ENCODE results near the gene LCN6. TPM values are rescaled to one million over a fixed set of nuclear protein-coding genes. Genes with fewer than 3 reads are reported as not detected.

Gene LCN6
- total and polyA plus RNA-seq, 2 of the 13 experiments (the other 11 are each of a cell fraction or from before 2014, with no cell fraction given) = not detected

- H3K4me3 ChIP-seq (replicated peaks in 1 of 3; ENCODE audit: insufficient read depth in 1 of 3, low read depth in 2 of 3, low read length in 3 of 3) = peak overlapping the region; percentile 61 to 89 (median 89)
- peaks cover 9 to 19% of the 10 kb centered on the region in 2 experiments; a peak in 4 of 5 replicates for H3K36me3 ChIP-seq (replicated peaks in 1 of 2; ENCODE audit: control insufficient read depth in 1 of 2, insufficient read depth in 2 of 2, low read length in 2 of 2)
- peaks cover 0 to 3% of the 10 kb centered on the region in 2 experiments; a peak in 1 of 5 replicates for H3K27me3 ChIP-seq (ENCODE audit: control insufficient read depth in 1 of 2, insufficient read depth in 2 of 2, low read length in 2 of 2)
- POLR2A ChIA-PET = interaction anchor here (0.7 to 3.6 kb wide), 16 partner anchors 9 to 358 kb away, joined by 3 to 30 read pairs (median 3); partner anchors contain the start of genes LCN10 and PAXX
- DNase-seq (ENCODE audit: low spot score) (no peak), ATAC-seq (peak; percentile 68), FAIRE-seq (no peak)
- in situ Hi-C loops (cut with HindIII; ENCODE audit: extremely low pct_ligation_motif_present, low pct_unique_long_range_greater_than_20kb) (no loop called here), intact Hi-C loops (cut with micrococcal nuclease; ENCODE audit: unreplicated experiment) (no loop called here)
- WGBS (ENCODE audit: low lambda C conversion rate) = under 1% methylated on average over 34 of the region's 53 CpGs
- H3K9ac ChIP-seq (ENCODE audit: insufficient read depth, low read depth, low read length) = peak overlapping the region; percentile 90
- peaks cover 41% of the 10 kb centered on the region for H4K20me1 ChIP-seq (ENCODE audit: insufficient read depth, low read length)
- H3K4me2 ChIP-seq (ENCODE audit: low read depth, low read length) = peak overlapping the region; percentile 97
- H3K79me2 ChIP-seq (ENCODE audit: insufficient read depth, low read length) = peaks cover 31% of the 10 kb centered on the region
- H3K27ac ChIP-seq (ENCODE audit: extremely low read length, insufficient read depth, low read length) = peak overlapping the region; percentile 59
- H3K4me1 ChIP-seq (ENCODE audit: insufficient read depth, low read length) = peaks cover 56% of the 10 kb centered on the region
- H3K9me3 ChIP-seq (ENCODE audit: low read length) = no peaks in the 10 kb centered on the region
- CTCF ChIA-PET (ENCODE audit: low intra/inter-chr PET ratio, low total read pairs) = interaction anchor here (0.6 kb wide), 1 partner anchor 24 kb away, joined by 3 read pairs; no protein-coding TSS in a partner anchor
- H2AFZ ChIP-seq (ENCODE audit: low read length) = no peak overlapping the region
- BruUV-seq (replicated peaks) = TSS peak; percentile 68
- TF ChIP-seq FOXA3 (CRISPR knock-in tag; IDR thresholded peaks at IDR 0.05) (no peak), THAP8 (CRISPR knock-in tag; IDR thresholded peaks at IDR 0.05; ENCODE audit: borderline replicate concordance) (no peak; the same call in 1 of the 2 replicates), ZMAT3 (CRISPR knock-in tag; conservative IDR thresholded peaks at IDR 0.05) (no peak; the same call in 1 of the 2 replicates), ZNF136 (CRISPR knock-in tag; IDR thresholded peaks at IDR 0.05; ENCODE audit: low read depth) (no peak), ZNF670 (CRISPR knock-in tag; IDR thresholded peaks at IDR 0.05; ENCODE audit: borderline replicate concordance) (peak; percentile 91; the same call in 1 of the 2 replicates), ZFP37 (CRISPR knock-in tag; IDR thresholded peaks at IDR 0.05; ENCODE audit: borderline replicate concordance) (no peak), FOXP4 (CRISPR knock-in tag; IDR thresholded peaks at IDR 0.05) (no peak), KIAA2018 (CRISPR knock-in tag; IDR thresholded peaks at IDR 0.05; ENCODE audit: borderline replicate concordance) (peak; percentile 52; the same call in 1 of the 2 replicates), RFX3 (CRISPR knock-in tag; IDR thresholded peaks at IDR 0.05) (no peak), SP1 (IDR thresholded peaks at IDR 0.05) (no peak), SP1 (CRISPR knock-in tag; IDR thresholded peaks at IDR 0.05) (no peak), ATRX (CRISPR knock-in tag; IDR thresholded peaks at IDR 0.05; ENCODE audit: borderline replicate concordance) (no peak), DPF2 (CRISPR knock-in tag; IDR thresholded peaks at IDR 0.05; ENCODE audit: borderline replicate concordance, low read depth) (no peak), SKI (IDR thresholded peaks at IDR 0.05; ENCODE audit: partially characterized antibody) (no peak)
Measured at GRCh38 chr9:136728548-136729123, 19.7 kb downstream of the LCN6 start.
